Kasumi-1 (cell line): ENCODE results near the gene WDR33.
"Not testable (repeated sequence)": the region's sequence is repeated elsewhere in the genome, so short reads cannot be mapped to it uniquely, and the experiment has no call there.

Experiments
- DNase-seq, 2 experiments: peaks; one replicate each; lab custom pipeline; 2025; lab: John Stamatoyannopoulos, UW

WDR33 gene

DNA sequence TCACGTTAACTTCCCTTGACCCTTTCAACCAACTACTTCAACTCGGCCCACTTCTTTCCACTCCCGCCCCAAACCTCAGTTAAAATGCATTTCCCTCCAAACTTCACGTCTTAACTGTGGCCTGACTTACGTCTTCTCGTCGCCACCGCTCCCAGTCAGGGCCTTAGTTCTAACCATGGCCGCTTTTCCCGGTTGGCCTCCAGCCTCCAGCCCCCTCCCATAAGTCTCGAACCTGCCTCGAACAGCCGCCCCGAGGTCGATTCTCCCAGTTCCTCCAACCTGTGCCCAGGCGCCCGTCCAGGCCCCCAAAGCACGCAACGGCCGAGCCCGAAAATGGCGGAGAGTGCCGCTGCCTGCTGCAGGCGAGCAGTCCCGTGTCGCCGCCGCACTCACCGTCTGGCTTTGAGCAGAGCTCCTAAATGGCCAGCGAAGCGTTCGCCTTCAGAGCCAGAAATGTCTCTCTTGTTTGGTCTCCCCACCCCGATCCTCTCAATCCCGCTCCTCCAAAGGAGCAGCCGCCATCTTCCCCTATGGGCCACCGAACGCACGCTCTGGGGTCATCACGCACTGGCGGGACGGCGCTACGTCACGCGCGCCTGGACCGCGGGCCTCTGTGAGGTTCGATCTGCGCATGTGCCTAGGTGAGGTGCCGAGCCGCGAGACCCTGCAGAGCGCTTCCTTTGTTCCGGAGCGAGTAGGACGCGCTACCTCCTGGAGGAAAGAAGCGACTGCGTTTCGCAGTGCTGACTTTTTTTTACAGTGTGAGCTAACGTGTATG, at the start of gene WDR33:
Gene WDR33 (minus strand): TSS at position 553 of the 778 bp plus-strand sequence. CDS start 40,190 bp downstream, outside the sequence.
- DNase-seq: peak; percentile 97

DNA sequence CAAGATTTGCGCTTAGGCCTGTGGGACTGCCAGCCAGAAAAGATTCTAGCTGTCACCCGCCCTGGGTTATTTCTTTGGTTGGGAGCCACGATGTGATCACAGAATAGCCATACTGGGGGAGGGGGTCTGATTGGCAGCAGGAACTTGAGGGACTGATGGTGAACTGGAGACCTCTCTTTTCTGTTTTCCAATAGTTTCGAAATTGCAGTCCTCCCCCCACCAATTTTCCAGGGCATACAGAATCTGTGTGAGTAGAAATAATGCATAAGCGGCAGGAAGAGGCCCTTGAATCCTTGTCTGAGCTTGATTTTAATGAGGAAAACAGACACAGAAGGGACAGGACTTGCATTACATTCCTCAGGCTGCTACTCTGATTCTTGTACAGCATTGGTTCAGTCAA, 49.2 kb upstream of the WDR33 start:
- no peak for DNase-seq

DNA sequence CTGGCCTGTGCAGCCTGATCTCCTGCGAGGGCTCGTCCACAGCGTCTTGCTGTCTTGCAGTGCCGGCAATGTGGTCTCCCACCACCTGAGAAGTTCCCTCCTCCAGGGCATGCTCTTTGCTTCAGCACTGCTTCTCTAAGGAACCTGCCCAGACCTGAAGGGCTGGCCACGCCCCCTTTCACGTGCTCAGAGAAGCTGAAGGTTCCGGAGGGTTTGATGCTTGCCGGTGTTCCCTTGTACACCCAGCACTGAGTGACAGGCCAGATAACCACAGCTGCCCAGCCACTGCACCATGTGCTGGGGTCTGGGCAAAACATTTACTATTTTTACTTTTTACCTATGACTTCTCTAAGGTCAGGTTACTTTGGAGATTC, 48.7 kb upstream of the WDR33 start:
- no peak for DNase-seq

DNA sequence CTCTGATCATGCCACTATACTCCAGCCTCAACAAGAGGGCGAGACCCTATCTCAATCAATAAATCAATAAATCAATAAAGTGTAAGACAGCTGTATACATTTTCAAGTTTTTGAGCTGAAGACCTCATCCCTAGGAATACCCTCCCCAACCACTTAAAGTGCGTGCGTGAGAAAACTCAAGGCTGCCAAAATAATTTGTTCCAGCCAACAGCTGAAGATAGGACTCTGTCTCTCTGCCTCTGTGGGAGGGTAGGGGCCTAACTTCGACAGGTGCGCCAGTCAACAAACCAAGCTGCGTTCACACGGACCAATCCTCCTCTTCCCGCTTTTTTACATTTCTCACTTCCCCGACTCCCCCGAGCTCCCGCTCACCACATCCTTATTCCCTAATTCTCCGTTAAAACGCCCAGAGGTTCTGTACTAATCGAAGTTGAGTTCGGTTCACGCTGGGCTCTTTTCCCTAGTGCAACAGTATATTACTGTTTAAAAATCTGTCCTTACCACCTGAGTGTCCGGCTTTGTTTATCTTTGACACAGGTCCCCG, 46.4 kb upstream of the WDR33 start:
- DNase-seq: peak in 1 of 2 experiments; percentile 32

DNA sequence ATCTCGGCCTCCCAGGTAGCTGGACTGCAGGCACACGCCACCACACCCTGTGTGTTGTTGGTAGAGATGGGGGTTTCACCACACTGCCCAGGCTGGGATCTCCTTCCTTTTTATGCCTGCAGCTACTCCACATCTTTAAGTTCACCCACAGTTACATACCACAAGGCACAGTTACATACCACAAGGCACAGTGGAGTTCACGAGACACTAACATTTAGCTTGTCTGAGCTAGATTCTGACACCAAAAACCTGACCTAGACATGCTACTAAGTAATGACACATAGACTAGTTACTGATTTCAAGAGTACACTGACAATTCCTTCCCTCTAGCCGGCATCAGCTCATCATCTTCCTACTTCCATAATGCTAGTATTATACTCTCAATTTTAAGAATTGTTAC, 42.7 kb upstream of the WDR33 start:
- no peak for DNase-seq

DNA sequence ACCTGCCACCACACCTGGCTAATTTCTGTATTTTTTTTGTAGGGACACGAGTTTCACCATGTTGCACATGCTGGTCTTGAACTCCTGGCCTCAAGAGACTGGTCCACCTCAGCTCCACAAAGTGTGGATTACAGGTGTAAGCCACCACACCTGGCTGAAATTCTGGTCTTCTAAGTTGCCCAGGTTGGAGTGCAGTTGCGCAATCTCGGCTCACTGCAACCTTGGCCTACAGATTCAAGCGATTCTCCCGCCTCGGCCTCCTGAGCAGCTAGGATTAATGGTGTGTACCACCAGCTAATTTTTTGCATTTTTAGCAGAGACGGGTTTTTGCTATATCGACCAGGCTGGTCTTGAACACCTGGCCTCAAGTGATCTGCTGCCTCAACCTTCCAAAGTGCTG, 41.4 kb upstream of the WDR33 start:
- no peak for DNase-seq

DNA sequence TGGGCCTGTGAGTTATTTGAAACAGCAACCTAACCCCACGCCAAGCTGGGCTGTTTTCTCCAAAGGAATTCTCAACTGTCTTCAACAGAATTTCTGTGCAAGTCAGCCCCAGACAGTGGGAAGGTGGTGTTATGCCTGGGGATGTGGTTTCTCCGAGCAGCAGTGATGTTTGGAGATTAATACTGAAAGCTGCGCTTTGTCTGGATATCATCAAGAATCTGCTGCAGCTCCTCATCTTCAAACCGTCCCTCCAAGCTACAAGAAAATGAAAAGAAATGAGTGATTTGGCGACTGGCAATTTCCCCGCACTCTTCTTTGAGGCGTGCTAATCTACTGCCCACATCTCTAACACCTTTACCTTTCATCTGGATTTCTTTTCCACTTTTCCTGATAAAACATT, 37.0 kb upstream of the WDR33 start:
- no peak for DNase-seq

DNA sequence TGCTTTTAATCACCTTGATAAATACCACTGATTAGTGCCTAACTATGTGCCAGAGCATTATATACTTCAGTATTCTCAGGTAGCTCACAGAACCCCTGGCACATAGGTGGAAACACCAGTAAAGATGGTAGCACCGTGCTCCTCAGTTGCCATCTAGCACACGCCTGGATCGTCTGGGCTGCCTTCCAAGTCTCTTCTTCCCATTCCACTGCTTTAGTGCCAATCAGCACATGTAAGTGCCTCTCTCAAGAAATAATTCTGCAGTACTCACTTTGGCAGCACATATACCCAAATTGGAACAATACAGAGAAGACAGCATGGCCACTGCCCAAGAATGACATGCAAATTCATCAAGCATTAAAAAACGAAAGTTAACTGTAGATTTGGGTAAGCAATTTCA, 34.0 kb upstream of the WDR33 start:
- no peak for DNase-seq

DNA sequence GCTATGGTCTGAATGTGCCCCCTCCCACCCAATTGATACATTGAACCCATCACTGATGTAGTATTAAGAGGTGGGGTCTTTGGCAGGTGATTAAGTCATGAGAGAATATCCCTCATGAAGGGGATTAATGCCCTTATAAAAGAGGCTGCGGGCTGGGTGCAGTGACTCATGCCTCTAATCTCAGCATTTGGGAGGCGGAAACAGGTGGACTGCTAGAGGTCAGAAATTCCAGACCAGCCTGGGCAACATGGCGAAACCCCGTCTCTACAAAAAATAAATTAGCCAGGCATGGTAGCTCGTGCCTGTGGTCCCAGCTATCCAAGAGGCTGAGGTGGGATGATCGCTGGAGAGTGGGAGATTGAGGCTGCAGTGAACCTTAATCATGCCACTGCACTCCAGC, 32.7 kb upstream of the WDR33 start:
- no peak for DNase-seq

DNA sequence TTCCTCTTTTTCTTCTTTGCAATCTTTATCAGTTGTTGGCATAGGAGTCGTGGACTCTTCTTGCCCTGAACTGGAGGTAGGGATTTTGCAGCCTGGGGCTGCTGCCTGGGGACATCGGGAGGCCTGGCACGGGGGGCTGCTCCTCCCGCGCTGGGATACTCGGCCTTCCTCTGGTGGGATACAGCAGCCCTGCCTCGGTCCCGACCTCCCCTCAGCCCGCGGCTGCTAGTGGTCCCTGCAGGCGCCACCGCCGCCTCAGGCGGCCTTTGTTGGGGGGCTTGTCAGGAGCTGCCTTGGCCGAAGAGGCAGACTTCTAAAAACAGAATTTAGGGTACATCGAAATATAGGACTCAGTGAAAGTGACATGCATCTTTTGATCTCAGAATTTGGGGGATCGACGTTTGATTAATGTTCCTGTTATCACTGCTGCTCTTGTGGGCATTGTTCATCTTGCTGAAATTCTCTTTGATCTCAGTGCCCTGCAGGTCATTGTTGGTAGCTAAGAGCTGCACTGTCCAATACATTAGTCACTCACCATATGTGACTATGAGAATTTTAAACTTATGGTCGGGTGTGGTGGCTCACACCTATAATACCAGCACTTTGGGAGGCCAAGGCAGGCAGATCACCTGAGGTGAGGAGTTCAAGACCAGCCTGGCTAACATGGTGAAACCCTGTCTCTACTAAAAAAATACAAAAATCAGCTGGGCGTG, 30.7 kb upstream of the WDR33 start:
- DNase-seq: no peak

DNA sequence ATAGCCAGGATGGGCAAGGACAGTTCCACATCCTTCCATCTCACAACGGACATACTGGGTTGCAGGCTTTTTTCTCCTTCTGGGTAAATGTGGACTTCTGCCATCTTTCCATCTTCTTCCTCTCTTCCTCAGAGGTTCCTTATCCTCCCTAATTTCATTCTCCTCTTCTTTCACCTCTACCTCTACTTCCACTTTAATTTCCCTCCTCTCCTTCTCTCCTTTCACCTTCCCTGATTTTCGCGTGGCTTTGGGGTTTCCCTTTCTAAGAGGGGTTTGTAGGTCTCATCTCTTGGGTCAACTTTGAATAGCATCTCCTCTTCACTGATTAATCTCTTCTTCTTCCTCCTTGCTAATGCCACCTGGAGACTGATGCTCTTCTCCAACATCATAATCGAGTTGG, 29.9 kb upstream of the WDR33 start:
- no peak for DNase-seq

DNA sequence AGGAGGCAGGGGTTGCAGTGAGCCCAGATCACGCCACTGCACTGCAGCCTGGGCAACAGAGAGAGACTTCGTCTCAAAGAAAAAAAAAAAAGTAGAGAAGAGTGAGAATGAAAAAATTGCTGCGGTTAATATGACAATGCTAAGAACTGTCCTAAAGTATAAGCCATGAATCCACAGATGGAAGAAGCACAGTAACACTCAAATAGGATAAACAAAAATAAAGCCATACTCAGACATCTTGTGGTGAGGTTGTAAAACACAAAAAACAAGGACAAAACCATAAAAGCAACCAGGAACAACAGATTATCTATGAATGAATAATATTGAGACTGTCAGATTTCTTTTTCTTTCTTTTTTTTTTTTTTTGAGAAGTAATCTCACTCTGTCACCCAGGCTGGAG, 24.0 kb upstream of the WDR33 start:
- DNase-seq: no peak

DNA sequence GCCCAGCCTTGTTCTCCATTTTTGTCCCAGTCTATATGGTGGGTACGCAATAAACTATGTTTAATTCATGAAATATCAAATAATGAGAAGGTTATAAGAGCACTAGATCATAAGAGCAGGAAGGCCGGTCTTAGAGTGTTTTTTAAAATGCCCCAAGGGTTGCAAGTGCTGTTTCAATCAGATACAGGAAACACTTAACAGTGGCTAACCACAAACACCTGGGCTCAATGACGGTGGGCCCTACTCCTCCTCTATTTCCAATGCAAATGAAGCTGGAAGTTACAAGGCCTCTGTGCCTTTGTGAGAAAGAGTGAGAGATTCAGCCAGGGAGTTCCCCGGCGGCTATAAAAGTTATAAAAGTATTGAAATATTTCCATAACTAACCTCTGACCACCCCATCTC, 18.9 kb upstream of the WDR33 start:
- no peak for DNase-seq

DNA sequence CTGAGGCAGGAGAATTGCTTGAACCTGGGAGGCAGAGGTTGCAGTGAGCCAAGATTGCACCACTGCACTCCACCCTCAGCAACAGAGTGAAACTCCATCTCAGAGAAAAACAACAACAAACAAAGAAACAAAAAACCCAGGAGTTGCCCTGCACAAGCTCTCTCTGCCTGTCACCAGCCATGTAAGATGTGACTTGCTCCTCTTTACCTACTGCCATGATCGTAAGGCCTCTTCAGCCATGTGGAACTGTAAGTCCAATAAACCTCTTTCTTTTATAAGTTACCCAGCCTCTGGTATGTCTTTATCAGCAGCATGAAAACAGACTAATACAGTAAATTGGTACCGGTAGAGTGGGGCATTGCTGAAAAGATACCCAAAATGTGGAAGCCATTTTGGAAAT, 15.7 kb upstream of the WDR33 start:
- not testable (repeated sequence) for DNase-seq

DNA sequence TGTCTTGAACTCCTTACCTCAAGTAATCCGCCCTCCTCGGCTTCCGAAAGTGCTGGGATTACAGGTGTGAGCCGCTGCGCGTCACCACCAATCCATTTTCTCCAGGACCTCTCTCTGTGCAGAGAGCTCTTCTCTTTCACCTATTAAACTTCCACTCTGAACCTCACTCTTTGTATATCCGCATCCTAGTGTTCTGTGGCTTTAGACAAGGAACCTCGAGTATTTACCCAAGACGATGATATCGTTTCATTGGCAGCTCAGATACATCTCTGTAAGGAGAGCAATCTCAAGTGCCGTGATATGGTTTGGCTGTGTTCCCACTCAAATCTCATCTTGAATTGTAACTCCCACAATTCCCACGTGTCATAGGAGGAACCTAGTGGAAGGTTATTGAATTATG, 15.1 kb upstream of the WDR33 start:
- DNase-seq: no peak

DNA sequence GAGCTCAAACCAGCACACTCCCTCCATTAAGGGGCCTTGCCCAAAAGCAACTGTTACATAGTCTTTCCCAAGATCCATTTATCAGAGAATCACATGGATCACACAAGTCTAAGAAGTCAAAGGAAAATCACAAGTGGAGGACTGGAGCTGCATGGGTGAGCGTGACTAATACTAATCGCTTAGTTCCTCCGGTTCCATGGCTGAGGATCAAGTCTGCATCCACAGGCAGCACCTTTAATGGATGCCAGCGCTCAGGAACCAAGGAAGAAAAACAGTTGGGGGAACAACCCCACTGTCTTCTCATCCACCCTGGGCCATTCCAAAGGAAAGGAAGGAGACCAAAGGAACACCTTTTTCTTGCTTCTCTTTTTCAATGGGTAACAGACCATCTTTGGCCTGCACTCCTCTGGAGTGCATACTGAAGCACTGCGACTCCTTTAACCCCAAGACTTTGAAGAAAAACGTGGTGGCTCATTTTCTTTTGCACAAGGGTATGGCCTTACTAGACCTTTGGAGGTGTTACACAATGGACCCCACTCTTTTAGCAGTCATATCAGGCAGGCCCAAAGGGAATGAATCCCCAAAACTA, 9.2 kb upstream of the WDR33 start:
- no peak for DNase-seq

DNA sequence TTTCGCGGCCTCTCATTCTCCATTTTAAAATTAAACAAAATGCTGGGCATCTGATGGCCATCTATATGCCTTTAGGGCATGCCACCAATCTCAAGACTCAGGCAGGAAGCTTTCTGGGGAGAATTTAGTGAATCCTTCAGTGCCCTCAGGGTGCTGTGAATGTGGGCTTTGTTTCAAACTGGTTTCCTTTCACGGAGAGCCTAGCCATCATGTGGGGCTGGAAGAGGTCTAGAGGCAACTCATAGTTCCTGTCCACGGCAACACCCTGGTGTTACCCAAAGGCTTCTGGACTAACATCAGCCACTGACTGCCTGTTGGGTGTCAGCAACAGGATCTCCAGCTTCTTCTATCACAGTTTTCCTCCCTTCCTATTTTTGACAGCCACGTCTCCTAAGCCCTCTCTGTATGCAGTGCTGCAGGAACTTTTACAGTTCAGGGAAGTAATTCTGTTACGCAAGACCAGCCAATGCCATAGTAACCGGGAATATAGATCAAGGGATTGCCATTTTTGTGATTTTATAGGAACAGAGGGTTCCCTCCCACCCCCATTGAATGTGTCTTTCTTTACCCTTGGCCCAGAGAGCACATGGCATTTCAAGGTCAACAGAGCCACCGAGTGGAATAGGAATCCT, 7.9 kb upstream of the WDR33 start:
- no peak for DNase-seq

DNA sequence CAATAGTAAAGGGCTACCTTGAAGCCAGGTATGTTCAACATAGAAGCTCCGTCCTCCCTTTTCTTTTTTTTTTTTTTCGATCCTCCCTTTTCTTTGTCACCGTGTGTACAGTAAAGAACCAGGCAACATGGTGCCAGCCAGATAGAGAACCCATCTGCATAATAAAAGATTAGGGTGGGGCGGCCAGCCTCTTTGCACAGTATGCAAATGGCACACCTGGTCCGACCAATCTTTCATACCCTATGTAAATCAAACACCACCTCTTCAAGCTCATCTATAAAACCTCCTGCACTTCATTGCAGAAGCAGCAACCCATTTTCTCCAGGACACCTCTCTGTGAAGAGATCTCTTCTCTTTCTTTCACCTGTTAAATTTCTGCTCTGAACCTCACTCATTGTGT, 7.3 kb upstream of the WDR33 start:
- no peak for DNase-seq

DNA sequence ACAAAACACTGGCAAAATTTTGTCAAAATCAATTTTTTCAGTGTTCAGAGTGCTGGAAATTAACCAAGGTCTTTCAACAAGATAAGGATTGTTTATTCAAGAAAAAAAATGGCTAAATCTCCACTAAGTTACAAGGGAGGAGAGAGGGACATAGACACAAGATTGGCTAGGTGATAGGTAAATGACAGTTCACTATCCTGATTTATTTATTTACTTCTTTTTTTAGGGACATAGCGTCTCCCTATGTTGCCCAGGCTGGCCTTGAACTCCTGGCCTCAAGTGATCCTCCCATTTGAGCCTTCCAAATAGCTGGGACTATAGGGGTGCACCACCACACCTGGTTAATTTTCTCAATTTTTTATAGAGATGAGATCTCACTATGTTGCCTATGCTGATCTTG, 3.7 kb upstream of the WDR33 start:
- DNase-seq: no peak

DNA sequence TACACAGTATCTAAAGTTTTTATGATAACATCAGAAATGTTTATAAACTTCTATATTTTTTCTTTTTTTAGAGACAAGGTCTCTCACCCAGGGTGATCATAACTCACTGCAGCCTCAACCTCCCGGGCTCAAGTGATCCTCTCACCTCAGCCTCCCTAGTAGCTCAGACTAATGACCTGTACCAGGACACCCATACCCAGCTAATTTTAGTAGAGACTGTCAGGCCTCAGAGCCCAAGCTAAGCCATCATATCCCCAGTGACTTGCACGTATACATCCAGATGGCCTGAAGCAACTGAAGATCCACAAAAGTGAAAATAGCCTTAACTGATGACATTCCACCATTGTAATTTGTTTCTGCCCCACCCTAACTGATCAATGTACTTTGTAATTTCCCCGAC, 1.5 kb upstream of the WDR33 start:
- DNase-seq: not testable (repeated sequence)

DNA sequence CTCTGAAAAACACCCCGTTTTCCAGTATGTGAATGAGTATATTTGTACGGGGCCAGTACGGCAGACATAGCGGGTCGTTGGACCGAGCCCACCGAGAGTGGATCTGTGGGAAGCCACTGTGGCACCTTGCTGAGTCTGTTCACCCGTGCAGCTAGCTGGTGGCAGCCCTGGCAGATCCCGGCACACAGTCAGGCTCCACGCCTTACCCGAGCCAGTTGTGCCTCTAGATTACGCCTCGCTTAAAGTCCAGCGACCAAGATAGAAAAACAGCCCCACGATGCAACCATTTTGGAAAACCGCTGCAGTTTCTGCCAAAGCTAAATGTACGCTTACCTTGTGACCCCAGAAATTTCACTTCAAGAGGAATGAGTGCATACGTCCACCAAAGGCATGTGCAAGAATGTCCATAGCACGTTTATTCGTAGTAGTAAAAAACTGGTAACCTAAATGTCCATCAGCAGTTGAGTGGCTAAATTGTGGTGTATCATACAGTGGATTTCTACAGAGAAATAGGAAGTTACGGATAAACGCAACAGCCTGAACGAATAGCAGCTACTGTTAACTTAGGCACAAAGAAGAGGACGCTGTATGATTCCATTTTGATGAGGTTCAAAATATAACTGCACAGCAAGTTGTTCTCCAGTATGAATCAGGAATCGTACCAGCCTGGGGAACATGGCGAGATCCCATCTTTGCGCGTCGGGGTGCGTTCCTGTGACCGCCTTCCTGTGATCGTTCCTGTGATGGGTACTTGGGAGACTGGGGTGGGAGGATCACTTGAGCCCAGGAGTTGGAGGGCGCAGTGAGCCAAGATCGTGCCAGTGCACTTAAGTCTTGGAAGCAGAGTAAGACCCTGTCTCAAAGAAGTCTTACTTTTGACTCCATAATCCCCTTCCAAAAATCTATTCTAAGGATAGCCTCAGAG, 688 bp upstream of the WDR33 start:
- DNase-seq: peak; percentile 48 to 64
